Effector memory CD4-positive, alpha-beta T cell (primary cell): Measurements from ENCODE around the gene SLC39A11.
"Not testable (repeated sequence)": the region's sequence is repeated elsewhere in the genome, so short reads cannot be mapped to it uniquely, and the experiment has no call there.

ENCODE experiments used
- DNase-seq, 3 donors: peaks; one replicate each; pipeline ENCODE4 v3.0.0-alpha.2; 2020
- H3K27ac ChIP-seq: 2 replicates; pipeline ENCODE4 v1.7.0; 2013; ENCODE audit warnings: mild to moderate bottlenecking, low read length, moderate library complexity; ENCODE audit not compliant: insufficient read depth, poor library complexity, severe bottlenecking
- H3K27me3 ChIP-seq: replicated peaks from 2 replicates; pipeline ENCODE4 v1.7.0; 2013; ENCODE audit warnings: mild to moderate bottlenecking, low read length; ENCODE audit not compliant: insufficient read depth, control insufficient read depth, poor library complexity, severe bottlenecking
- H3K36me3 ChIP-seq: 2 replicates; pipeline ENCODE4 v1.7.0; 2013; ENCODE audit warnings: mild to moderate bottlenecking, low read length, moderate library complexity; ENCODE audit not compliant: control insufficient read depth, insufficient read depth
- H3K4me1 ChIP-seq: 2 replicates; pipeline ENCODE4 v1.7.0; 2013; ENCODE audit warnings: low read length, mild to moderate bottlenecking; ENCODE audit not compliant: control insufficient read depth, insufficient read depth, poor library complexity, severe bottlenecking
- H3K4me3 ChIP-seq: 2 replicates; pipeline ENCODE4 v1.7.0; 2013; ENCODE audit warnings: low read length, low read depth, mild to moderate bottlenecking; ENCODE audit not compliant: insufficient read depth, poor library complexity, severe bottlenecking
- H3K9me3 ChIP-seq: 2 replicates; pipeline ENCODE4 v1.7.0; 2013; ENCODE audit warnings: mild to moderate bottlenecking, low read length, moderate library complexity; ENCODE audit not compliant: control insufficient read depth

The SLC39A11 gene

DNA sequence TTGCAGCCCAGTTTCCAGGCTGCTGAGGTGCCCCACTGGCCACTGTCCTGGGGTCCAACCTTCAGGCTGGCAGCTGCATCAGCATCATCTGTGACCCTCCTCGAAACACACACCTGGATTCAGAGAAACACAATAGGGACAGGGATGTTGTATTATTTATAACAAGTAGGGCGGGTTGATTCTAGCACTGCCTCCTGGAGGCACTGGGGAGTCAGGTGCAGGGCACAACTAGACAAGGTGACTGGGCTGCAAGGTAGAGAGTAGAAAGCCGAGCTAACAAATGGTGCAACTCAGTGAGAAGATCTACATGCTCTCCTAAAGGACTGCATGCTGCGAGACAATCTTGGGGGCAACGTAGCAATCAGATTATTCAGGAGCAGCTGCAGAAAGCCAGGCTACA, 317.3 kb downstream of the SLC39A11 start:
- no peaks in the 10 kb centered on the region for H3K27me3 ChIP-seq
- no peak overlapping the region for H3K27ac ChIP-seq
- no peak for DNase-seq
- no peak overlapping the region for H3K4me3 ChIP-seq
- no peaks in the 10 kb centered on the region for H3K4me1 ChIP-seq
- H3K9me3 ChIP-seq, result no peaks in the 10 kb centered on the region
- H3K36me3 ChIP-seq, result no peaks in the 10 kb centered on the region

DNA sequence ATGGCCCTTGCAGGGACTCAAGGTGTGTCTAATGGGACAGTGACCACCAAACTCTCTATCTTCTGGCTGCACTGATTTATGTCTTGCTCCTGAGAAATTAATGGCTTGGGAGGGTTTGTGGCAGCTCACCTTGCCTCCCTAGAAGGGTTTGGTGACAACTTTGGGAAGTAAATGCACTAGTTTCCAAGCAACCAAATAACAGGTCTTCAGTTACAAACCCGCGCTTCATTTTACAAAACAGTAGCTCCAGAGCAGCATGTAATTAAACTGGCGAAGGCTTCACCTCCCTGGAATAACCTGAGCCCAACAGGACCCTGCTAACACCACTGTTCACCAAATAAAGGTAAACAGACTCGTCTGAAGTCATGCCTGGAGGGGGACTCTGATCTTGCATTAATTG, 318.3 kb downstream of the SLC39A11 start:
- H3K27me3 ChIP-seq, result no peaks in the 10 kb centered on the region
- H3K36me3 ChIP-seq, result no peaks in the 10 kb centered on the region
- no peaks in the 10 kb centered on the region for H3K9me3 ChIP-seq
- DNase-seq, result no peak
- H3K4me3 ChIP-seq, result no peak overlapping the region
- no peak overlapping the region for H3K27ac ChIP-seq
- H3K4me1 ChIP-seq, result no peaks in the 10 kb centered on the region

DNA sequence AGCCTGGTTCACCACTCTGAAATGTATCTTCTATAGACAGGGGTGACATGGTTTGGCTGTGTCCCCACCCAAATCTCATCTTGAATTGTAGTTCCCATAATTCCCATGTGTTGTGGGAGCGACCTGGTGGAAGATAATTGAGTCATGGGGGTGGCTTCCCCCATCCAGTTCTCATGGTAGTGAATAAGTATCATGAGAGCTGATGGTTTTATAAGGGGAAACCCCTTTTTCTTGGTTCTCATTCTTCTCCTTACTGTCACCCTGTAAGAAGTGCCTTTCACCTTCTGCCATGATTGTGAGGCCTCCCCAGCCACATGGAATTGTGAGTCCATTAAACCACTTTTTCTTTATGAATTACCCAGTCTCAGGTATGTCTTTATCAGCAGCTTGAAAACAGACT, 319.3 kb downstream of the SLC39A11 start:
- H3K36me3 ChIP-seq, DNase-seq, H3K9me3 ChIP-seq, H3K4me3 ChIP-seq, H3K27ac ChIP-seq, H3K4me1 ChIP-seq, H3K27me3 ChIP-seq: not testable (repeated sequence)

DNA sequence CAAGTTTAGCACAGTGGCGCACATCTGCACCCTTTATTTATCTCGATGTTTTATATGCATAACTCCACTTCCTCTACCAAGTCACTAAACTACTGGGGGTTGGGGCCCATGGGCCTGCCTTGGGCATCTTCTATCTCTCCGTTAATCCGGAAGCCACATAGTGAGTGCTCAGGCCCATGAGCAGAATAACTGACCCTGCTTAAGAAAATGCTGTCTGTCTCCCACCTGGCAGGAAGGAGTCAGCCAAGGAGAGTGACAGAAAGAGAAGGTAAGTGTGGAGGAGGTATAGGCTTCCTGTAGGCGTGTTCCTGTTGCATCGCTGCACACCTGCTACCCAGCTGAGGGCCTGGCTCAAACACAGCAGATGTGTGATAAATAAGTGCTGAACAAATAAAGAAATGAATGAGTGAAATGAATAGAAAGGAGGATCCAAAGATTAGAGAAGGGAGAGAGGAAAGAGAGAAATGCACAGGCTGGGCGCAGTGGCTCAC, 320.1 kb downstream of the SLC39A11 start:
- Histone ChIP-seq H3K4me3 (no peak overlapping the region), H3K27ac (no peak overlapping the region), H3K9me3 (no peaks in the 10 kb centered on the region), H3K27me3 (no peaks in the 10 kb centered on the region), H3K4me1 (no peaks in the 10 kb centered on the region), H3K36me3 (no peaks in the 10 kb centered on the region)
- no peak for DNase-seq

DNA sequence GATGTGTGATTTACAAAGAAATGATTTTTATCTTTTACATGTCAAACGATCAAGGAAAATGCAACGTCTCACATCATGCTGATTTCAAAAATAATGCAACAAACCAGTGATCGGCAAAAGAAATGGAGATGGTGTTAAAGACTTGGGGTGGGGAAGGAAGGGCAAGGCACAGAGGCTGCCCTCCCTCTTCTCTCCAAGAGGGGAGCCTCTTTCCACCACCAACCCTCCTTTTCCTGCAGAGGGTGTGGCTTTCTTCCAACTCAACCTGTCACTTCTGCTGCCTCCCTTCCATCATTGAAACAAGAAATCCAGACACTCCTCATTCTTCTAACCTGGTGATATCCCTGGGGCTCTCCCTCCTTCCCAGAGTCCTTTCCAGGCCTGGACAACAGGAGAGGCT, 320.8 kb downstream of the SLC39A11 start:
- H3K27ac ChIP-seq, result no peak overlapping the region
- no peaks in the 10 kb centered on the region for H3K36me3 ChIP-seq
- H3K4me1 ChIP-seq, result no peaks in the 10 kb centered on the region
- H3K4me3 ChIP-seq, result no peak overlapping the region
- DNase-seq, result no peak
- H3K9me3 ChIP-seq, result no peaks in the 10 kb centered on the region
- no peaks in the 10 kb centered on the region for H3K27me3 ChIP-seq

DNA sequence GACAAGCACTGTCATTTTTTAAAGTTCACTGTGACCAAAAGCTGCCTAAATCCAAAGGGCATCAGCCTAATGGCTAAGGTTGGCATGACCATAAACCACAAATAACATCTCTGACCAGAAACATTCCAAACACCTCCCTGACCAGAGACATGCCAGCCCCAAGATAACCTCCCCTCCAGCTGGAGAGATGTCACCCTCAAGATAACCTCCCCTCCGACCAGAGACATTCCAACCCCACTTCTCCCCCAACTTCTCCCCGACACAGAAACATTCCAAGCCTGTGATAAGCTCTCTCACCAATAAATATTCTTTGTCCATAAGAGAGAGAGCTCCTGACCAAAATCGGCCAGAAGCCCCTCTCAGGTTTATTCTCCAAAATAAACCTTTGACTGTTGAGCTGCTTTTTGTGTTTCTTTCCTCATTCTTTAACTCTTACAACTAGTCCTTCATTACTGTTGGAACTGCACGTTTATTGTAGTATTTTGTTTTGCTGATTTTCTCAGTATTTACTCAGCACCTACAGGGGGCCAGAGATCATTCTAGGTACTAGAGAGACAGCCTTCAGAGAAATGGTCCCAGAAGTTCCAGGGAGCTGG, 325.6 kb downstream of the SLC39A11 start:
- Histone ChIP-seq H3K9me3 (no peaks in the 10 kb centered on the region), H3K27me3 (no peaks in the 10 kb centered on the region)

DNA sequence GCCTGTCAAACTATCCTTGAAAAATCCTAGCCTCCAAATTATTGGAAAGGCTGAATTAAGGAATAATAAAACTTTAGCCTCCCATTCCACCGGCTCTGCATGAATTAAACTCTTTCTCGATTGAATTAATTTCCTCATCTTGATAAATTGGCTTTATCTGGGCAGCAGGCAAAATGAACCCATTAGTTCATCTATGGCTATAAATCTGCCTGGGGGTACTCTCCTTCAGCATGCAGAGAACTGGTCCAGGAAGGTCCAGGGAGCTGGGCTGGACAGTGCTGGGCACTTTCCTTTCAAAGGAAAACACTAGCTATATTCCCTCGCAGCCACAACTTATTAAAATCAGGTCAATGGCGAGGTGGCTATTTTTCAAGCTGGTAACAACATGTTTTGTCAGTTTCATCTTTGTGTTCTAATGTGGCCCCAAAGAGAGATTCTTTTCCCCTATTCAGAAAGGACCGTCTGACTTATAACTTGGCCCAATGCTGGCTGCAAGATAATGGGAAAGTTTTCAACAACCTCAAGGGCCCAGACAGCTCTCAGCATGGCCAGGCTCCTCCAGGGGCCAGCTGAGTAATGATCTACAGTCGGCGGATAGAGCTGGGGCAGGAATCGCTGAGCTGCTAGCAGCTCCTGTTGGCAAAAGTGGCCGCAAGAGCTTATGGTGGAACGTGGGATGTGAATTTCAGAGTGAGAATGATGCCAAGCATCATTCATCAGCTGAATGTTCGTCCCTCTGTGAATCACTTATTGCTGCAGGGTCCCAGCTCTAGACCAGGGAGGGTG, 326.9 kb downstream of the SLC39A11 start:
- Histone ChIP-seq H3K36me3 (no peaks in the 10 kb centered on the region), H3K4me3 (no peak overlapping the region), H3K4me1 (no peaks in the 10 kb centered on the region), H3K27ac (no peak overlapping the region), H3K27me3 (no peaks in the 10 kb centered on the region), H3K9me3 (no peaks in the 10 kb centered on the region)
- no peak for DNase-seq

More for the DNA sequence above, 325.6 kb downstream of the SLC39A11 start:
- DNase-seq, result no peak
- Histone ChIP-seq H3K4me1 (no peaks in the 10 kb centered on the region), H3K4me3 (no peak overlapping the region), H3K36me3 (no peaks in the 10 kb centered on the region), H3K27ac (no peak overlapping the region)

DNA sequence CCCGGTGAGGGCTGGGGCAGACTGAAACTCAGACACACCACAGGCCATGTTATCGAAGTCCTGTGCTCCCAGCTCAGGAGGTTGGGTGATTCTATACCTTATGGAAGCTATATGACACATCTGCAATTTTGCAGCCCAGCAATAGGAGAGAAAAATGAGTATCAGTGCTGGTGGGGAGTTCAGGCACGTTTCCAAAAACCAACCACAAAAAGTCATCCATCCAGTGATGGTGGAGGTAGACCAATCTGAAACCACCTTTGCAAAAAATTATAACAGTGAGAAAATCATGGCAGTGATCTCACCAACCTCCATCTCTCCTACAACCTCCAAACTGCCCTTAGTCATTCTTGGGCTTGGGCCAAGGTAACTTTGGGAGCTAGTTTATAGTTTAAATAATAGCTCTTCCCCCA, 327.9 kb downstream of the SLC39A11 start:
- H3K4me1 ChIP-seq, result no peaks in the 10 kb centered on the region
- no peaks in the 10 kb centered on the region for H3K36me3 ChIP-seq
- no peaks in the 10 kb centered on the region for H3K27me3 ChIP-seq
- no peak overlapping the region for H3K4me3 ChIP-seq
- no peak for DNase-seq
- H3K27ac ChIP-seq, result no peak overlapping the region
- no peaks in the 10 kb centered on the region for H3K9me3 ChIP-seq

DNA sequence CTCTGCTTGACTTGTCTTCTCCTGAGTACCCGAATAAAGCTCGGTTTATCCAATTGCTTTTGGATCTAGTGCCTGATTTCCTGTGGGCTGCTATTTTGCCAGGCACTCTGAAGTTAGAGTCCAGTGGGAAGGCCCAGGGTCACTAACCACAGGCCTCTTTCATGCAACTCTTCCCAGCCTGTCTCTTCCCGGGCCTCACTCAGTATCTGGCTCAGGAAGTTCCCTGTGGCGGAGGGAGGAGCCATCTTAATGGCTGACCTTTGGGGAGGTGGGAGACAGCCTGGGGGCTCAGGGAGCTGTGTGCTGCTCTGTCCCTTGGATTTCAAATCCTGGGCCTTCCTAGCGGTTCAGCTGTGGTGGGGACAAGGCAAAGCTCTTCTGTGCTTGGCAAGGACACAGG, 328.5 kb downstream of the SLC39A11 start:
- Histone ChIP-seq H3K4me1 (no peaks in the 10 kb centered on the region), H3K36me3 (no peaks in the 10 kb centered on the region), H3K9me3 (no peaks in the 10 kb centered on the region), H3K27me3 (no peaks in the 10 kb centered on the region), H3K27ac (no peak overlapping the region), H3K4me3 (no peak overlapping the region)
- DNase-seq, result no peak

DNA sequence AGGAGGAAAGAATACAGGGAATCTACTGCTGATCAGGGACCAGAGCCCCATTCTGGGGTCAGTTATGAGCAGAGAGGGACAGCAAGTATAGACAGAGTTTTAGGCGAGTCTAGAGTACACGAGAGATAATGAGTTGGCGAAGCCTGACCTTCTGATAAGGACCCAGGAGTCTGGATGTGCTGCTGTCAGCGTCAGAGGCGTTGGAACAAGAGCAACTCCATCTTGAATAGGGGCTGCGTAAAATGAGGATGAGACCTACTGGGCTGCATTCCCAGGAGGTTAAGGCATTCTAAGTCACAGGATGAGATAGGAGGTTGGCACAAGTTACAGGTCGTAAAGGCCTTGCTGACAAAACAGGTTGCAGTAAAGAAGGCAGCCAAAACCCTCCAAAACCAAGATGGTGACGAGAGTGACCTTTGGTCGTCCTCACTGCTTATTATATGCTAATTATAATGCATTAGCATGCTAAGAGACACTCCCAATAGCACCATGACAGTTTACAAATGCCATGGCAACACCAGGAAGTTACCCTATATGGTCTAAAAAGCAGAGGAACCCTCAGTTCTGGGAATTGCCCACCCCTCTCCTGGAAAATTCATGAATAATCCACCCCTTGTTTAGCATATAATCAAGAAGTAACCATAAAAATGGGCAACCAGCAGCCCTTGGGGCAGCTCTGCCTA, 330.5 kb downstream of the SLC39A11 start:
- H3K4me3 ChIP-seq, H3K4me1 ChIP-seq, H3K36me3 ChIP-seq, H3K27me3 ChIP-seq, H3K9me3 ChIP-seq, DNase-seq, H3K27ac ChIP-seq: not testable (repeated sequence)
